Fibroblast of lung (primary cell): ENCODE results near the gene NKAIN2. TPM values are rescaled to one million over a fixed set of nuclear protein-coding genes. Genes with fewer than 3 reads are reported as not detected.

Experiments used
- DNase-seq, 2 donors: peaks; one replicate each; pipeline versions ENCODE4 v3.0.0 to v3.0.0-alpha.2; 2010; ENCODE audit warnings: low read depth in 2 of 2
- H2AFZ ChIP-seq: 2 replicates; pipeline ENCODE4 v1.5.1; 2012; ENCODE audit warnings: low read length, control low read depth, inconsistent platforms
- H3K27ac ChIP-seq: 2 replicates; pipeline ENCODE4 v1.5.1; 2011; ENCODE audit warnings: low read length, control low read depth; ENCODE audit not compliant: insufficient read depth
- H3K27me3 ChIP-seq: 2 replicates; pipeline ENCODE4 v1.5.1; 2011; ENCODE audit warnings: mild to moderate bottlenecking, low read length; ENCODE audit not compliant: control insufficient read depth, insufficient read depth
- H3K36me3 ChIP-seq: 2 replicates; pipeline ENCODE4 v1.5.1; 2011; ENCODE audit warnings: low read length; ENCODE audit not compliant: control insufficient read depth, insufficient read depth
- H3K4me1 ChIP-seq: 2 replicates; pipeline ENCODE4 v1.5.1; 2011; ENCODE audit warnings: low read length; ENCODE audit not compliant: control insufficient read depth, insufficient read depth; ENCODE audit errors: extremely low read depth
- H3K4me2 ChIP-seq: 2 replicates; pipeline ENCODE4 v1.5.1; 2011; ENCODE audit warnings: low read length, control low read depth; ENCODE audit not compliant: insufficient read depth; ENCODE audit errors: extremely low read depth
- H3K4me3 ChIP-seq, 4 experiments: fragments of 200-600 bp in 1 of 4; sonication (generic) in 1 of 4; replicated peaks in 1 of 4; 2 replicates each; pipeline ENCODE4 v1.5.1; 2011 to 2016; ENCODE audit warnings: low read length in 4 of 4, low read depth in 3 of 4, mild to moderate bottlenecking in 3 of 4, control low read depth in 2 of 4, inconsistent platforms in 1 of 4, mixed read lengths in 1 of 4; ENCODE audit not compliant: insufficient read depth in 1 of 4; ENCODE audit errors: control extremely low read depth in 1 of 4
- H3K79me2 ChIP-seq: 2 replicates; pipeline ENCODE4 v1.5.1; 2012; ENCODE audit warnings: mild to moderate bottlenecking, low read length, inconsistent platforms; ENCODE audit not compliant: control insufficient read depth, insufficient read depth
- H3K9ac ChIP-seq: 2 replicates; pipeline ENCODE4 v1.5.1; 2011; ENCODE audit warnings: mild to moderate bottlenecking, low read length, control low read depth; ENCODE audit not compliant: insufficient read depth
- H3K9me3 ChIP-seq: 2 replicates; pipeline ENCODE4 v1.5.1; 2012; ENCODE audit warnings: low read depth, low read length; ENCODE audit not compliant: control insufficient read depth, insufficient read depth
- H4K20me1 ChIP-seq: 2 replicates; pipeline ENCODE4 v1.5.1; 2011; ENCODE audit warnings: low read length; ENCODE audit not compliant: control insufficient read depth, insufficient read depth; ENCODE audit errors: extremely low read depth
- EZH2 ChIP-seq: IDR thresholded peaks from 2 replicates; pipeline ENCODE4 v1.5.1; 2012; ENCODE audit warnings: low read length, control low read depth, mild to moderate bottlenecking; ENCODE audit errors: missing control alignments
- polyA plus RNA-seq, 2 donors: library from polyadenylated mRNA; depleted of rRNA in 1 of 2; stranded (reverse) in 1 of 2; unstranded in 1 of 2; fragments of >200 nt; gene quantifications; 2 replicates each; pipeline ENCODE4 v1.2.1, GENCODE V29; 2011 to 2012; ENCODE audit warnings: missing spikeins in 1 of 2
- total RNA-seq: library from RNA; depleted of rRNA; stranded (reverse); fragments of >200 nt; gene quantifications from 2 replicates; pipeline ENCODE4 v1.2.1, GENCODE V29; 2014
- TF ChIP-seq, protein P1 (sequence below), 2 donors: IDR thresholded peaks in 1 of 2; conservative IDR thresholded peaks in 1 of 2; 1 replicate in 1 of 2; 2 replicates in 1 of 2; pipeline ENCODE4 v1.5.1; 2011 to 2012; ENCODE audit warnings: low read length in 2 of 2, control low read depth in 1 of 2, inconsistent platforms in 1 of 2, low read depth in 1 of 2, mild to moderate bottlenecking in 1 of 2

The NKAIN2 gene
- total and polyA plus RNA-seq, 2 donors (not counting 1 experiment from before 2014, with no cell fraction given) = not detected

DNA sequence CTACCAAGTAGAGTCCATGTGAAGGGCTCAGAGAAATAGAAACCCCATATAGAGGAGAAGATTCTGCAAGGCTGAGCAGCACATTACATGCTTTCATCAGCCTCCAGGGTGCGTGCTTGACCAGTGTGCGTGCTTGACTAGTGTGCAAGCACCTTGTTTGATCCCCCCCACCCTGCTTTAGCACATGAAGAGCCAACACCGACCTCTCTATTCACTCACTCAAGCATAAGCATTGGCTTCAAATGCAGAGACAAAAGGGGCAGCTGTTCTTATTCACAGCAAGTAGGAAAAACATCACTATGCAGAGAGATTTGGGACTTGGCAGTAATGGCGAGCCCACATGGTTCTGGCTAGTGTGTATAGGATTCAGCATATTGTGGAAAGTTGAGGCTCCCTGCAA lies 879.8 kb downstream of the NKAIN2 start:
- Histone ChIP-seq H3K36me3 (no peaks in the 10 kb centered on the region), H3K4me2 (no peak overlapping the region), H4K20me1 (no peaks in the 10 kb centered on the region), H3K27me3 (no peaks in the 10 kb centered on the region), H3K9ac (no peak overlapping the region), H3K27ac (no peak overlapping the region), H2AFZ (no peak overlapping the region), H3K9me3 (no peaks in the 10 kb centered on the region), H3K4me3 (no peak overlapping the region), H3K79me2 (no peaks in the 10 kb centered on the region), H3K4me1 (no peaks in the 10 kb centered on the region)
- no peak for TF ChIP-seq EZH2
- TF ChIP-seq, protein P1, sequence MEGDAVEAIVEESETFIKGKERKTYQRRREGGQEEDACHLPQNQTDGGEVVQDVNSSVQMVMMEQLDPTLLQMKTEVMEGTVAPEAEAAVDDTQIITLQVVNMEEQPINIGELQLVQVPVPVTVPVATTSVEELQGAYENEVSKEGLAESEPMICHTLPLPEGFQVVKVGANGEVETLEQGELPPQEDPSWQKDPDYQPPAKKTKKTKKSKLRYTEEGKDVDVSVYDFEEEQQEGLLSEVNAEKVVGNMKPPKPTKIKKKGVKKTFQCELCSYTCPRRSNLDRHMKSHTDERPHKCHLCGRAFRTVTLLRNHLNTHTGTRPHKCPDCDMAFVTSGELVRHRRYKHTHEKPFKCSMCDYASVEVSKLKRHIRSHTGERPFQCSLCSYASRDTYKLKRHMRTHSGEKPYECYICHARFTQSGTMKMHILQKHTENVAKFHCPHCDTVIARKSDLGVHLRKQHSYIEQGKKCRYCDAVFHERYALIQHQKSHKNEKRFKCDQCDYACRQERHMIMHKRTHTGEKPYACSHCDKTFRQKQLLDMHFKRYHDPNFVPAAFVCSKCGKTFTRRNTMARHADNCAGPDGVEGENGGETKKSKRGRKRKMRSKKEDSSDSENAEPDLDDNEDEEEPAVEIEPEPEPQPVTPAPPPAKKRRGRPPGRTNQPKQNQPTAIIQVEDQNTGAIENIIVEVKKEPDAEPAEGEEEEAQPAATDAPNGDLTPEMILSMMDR (conservative IDR thresholded peaks at IDR 0.05 in 1 of 2, IDR thresholded peaks at IDR 0.05 in 1 of 2; ENCODE audit: low read depth in 1 of 2, low read length in 2 of 2) = no peak
- no peak for DNase-seq

DNA sequence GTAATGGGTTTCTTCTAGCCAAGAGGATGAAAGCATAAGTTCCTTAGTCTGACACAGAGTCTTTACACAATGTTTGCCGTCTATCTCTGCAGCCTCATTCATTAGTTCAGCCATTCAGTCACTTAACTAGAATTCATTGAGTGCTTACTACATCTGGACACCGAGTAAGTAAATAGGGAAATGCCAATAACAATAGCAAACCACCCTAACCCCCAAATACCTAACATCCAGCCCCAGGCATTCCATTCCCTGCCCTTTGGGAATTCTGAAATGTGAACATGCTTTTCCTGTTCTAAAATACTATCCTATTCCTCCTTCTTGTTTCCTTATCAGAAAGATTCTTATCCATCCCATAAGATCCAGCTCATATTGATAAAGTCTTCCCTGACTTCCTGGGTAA lies 881.0 kb downstream of the NKAIN2 start:
- H3K79me2 ChIP-seq = no peaks in the 10 kb centered on the region
- no peak overlapping the region for H3K4me3 ChIP-seq
- no peaks in the 10 kb centered on the region for H3K27me3 ChIP-seq
- no peaks in the 10 kb centered on the region for H3K9me3 ChIP-seq
- H3K4me1 ChIP-seq = no peaks in the 10 kb centered on the region
- no peak overlapping the region for H3K4me2 ChIP-seq
- no peaks in the 10 kb centered on the region for H4K20me1 ChIP-seq
- H2AFZ ChIP-seq = no peak overlapping the region
- TF ChIP-seq EZH2 = no peak
- TF ChIP-seq, protein P1 (conservative IDR thresholded peaks at IDR 0.05 in 1 of 2, IDR thresholded peaks at IDR 0.05 in 1 of 2; ENCODE audit: low read depth in 1 of 2, low read length in 2 of 2) = no peak
- no peaks in the 10 kb centered on the region for H3K36me3 ChIP-seq
- no peak overlapping the region for H3K27ac ChIP-seq
- no peak overlapping the region for H3K9ac ChIP-seq
- DNase-seq = no peak

DNA sequence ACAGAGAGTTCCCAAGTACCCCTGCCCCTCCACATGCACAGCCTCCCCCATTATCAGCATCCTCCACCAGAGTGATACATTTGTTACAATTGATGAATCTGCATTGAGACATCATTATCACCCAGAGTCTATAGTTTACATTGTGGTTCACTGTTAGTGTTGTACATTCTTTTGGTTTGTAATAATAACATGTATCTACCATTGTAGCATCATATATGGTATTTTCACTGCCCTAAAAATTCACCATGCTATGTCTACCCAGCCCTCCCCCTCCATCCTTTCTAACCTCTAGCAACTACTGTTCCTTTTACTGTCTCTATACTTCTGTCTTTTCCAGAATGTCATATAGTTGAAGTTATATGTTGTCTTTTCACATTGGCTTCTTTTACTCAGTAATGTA lies 884.7 kb downstream of the NKAIN2 start:
- H3K9ac ChIP-seq = no peak overlapping the region
- DNase-seq = peak in 1 of 2 donors; percentile 53

More for the DNA sequence above, 884.7 kb downstream of the NKAIN2 start:
- H3K27ac ChIP-seq = no peak overlapping the region
- H3K4me1 ChIP-seq = no peaks in the 10 kb centered on the region
- H2AFZ ChIP-seq = no peak overlapping the region
- H3K4me3 ChIP-seq = no peak overlapping the region
- no peaks in the 10 kb centered on the region for H3K36me3 ChIP-seq
- no peak overlapping the region for H3K4me2 ChIP-seq
- TF ChIP-seq EZH2 = no peak
- TF ChIP-seq, protein P1 (conservative IDR thresholded peaks at IDR 0.05 in 1 of 2, IDR thresholded peaks at IDR 0.05 in 1 of 2; ENCODE audit: low read depth in 1 of 2, low read length in 2 of 2) = no peak
- no peaks in the 10 kb centered on the region for H4K20me1 ChIP-seq
- no peaks in the 10 kb centered on the region for H3K27me3 ChIP-seq
- no peaks in the 10 kb centered on the region for H3K79me2 ChIP-seq
- no peaks in the 10 kb centered on the region for H3K9me3 ChIP-seq
